NCI-H345 (cell line): Measurements from ENCODE around the gene HMOX1.
"Not testable (repeated sequence)": the region's sequence is repeated elsewhere in the genome, so short reads cannot be mapped to it uniquely, and the experiment has no call there.

ENCODE experiments used
- DNase-seq: peaks from one replicate; lab custom pipeline; 2025; lab: John Stamatoyannopoulos, UW

HMOX1 gene

DNA sequence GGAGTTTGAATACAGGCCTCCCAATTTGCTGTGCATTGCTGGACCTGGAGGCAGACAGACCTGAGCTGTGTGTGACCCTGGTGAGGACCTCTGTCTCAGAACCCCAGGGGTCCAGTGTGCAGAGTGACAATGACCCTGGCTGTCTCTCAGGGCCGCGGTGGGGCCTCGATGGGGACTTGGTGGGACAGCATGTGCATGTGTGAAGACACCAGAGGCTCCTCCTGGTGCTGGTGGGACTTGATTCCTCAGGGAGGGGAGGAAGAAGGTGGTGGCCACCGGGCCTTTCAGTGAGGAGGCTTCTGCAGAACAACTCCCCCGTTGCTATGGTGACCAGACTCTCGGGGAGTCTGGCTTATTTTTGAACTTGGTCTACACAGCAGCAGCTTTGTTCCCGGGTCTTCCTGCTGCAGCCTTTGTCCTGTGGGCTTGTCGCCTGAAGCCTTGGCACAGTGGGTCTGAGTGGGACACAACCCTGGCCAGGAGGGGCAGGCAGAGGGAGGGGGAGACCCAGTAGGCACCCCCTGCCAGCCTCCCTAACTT is 54.4 kb downstream of the HMOX1 start:
- DNase-seq = no peak

DNA sequence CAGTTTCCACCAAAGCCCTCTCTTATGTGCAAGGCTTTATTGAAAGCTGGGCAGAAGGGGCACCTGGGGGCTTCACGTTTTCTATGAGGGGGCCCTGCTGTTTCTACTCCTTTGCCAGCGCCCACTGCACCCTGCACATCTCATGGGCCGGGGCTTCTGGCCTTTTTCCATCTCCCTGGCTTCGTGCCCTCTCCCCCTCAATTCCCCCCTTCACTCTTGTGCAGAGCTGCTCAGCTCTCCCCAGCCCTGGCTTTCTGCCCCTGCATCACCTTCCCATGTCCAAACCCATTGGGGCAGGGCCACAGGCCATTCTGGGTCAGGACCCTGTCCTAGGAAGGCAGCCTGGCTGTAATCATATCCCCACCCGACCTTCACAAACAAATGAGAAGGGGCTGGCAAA is 55.5 kb downstream of the HMOX1 start:
- DNase-seq = no peak

DNA sequence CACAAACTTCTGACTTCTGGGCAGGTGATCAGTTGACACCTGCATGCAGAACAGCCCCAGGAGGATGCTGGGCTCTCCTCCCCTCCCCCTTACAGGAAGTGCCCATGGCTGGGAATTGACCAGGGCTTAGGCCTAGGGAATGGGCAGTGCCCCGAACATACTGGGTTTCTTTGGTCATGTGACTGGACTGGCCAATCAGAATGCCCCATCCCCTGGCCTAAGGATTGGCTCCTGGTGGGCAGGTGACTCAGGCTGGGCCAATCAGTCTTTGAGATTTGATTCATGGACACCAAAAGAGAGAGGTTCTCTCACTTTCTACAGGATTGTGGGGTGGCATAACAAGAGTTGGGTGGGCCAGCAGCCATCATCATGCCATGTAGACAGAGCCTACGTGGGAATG is 56.2 kb downstream of the HMOX1 start:
- no peak for DNase-seq

DNA sequence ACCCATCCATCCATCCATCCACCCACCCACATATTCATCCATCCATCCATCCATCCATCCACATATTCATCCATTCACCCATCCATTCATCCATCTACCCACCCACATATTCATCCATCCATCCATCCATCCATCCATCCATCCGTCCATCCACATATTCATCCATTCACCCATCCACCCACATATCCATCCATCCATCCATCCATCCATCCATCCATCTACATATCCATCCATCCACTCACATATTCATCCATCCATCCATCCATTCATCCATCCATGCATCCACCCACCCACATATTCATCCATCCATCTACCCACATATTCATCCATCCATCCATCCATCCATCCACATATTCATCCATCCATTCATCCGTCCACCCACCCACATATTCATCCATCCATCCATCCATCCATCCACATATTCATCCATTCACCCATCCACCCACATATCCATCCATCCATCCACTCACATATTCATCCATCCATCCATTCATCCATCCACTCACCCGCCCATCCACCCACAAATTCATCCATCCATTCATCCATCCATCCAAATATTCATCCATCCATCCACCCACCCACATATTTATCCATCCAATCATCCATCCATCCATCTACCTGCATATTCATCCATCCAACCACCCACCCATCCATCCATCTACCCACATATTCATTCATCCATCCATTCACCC is 57.9 kb downstream of the HMOX1 start:
- not testable (repeated sequence) for DNase-seq

DNA sequence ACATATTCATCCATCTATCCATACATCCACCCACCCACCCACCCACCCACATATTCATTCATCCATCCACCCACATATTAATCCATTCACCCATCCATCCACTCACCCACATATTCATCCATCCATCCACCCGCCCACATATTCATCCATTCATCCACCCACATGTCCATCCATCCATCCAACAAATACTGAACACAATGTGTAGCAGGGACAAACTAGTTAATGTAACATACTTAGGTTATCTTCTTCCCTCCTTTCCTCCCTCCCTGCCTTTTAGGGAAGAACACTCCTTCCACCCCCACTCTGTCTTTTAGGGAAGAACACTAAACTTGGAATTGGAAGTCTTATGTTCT is 58.4 kb downstream of the HMOX1 start:
- DNase-seq = no peak

DNA sequence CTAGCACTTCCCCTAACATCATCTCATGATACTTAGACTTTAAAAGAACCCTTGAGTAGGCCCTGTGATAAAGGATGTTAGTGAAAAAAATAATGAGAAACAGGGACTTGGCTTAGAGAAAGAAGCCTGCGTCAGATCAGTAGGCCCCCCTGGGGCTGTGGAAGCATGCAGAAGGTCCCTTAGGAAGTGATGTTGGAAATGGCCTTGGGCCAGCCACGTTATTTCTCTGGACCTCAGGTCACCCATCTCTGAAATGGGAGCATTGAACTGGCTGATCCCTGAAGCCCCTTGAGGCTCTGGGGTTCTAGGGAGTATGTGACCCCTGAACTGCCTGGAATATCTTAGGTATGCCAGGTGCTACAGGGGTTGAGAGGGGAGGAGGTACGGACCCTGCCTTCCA is 59.2 kb downstream of the HMOX1 start:
- no peak for DNase-seq

DNA sequence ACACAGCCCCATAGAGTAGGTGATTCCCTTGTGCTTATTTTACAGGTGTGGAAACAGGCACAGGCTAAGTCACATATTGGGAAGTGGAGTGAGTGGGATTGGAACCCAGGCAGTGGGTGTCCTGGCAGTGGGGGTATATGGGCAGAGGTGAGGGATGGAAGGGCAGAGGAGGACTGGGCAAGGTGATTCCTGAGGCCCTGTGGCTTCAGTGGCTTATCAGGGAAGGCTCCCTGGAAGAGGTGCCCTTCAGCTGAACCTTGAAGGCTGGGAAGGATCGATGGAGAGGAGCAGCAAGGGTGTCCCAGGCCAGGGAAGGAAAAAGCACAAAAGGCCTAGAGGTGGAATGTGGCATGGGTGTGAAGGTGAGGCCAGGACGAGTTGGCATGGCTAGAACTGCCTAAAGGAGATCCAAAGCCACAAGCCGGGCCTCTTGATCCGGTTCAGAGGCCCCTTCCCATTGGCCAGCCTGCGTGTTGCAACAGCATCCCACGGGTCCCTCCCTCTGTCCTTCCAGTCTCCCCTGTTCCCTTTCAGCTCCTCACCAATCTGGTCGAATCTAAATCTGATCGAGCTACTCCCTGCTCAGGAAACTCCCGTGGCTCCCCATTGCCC is 60.7 kb downstream of the HMOX1 start:
- no peak for DNase-seq

DNA sequence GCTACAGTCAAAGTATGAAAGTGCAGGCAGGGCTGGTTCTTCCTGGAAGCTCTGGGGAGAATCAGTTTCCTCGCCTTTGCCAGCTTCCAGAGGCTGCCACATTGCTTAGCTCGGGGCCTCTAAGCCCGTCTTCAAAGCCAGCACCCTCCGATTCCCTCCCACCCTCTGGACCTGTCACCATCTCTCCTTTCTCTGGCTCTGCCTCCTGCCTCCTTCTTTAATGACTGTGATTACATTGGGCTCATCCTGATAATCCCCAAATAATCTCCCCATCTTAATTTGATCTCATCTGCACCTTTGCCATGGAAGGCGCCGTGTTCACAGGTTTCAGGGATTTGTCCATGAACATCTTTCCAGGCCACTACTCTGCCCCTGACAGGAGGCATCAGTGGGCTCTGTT is 61.6 kb downstream of the HMOX1 start:
- no peak for DNase-seq

DNA sequence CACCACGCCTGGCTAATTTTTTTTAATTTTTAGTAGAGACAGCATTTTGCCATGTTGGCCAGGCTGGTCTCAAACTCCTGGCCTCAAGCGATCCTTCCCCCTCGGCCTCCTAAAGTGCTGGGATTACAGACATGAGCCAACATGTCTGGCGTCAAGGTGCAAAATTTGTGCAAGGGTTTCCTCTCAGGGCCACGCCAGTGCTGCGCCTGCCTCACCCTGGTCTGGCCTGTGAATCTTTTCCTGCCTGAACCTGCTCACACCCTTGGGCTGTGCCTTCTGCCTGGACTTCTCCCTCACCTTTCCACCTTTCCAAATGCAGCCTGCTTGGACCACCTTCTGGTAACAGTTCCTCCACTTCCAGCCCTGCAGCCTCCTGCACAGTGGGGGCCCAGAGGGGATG is 62.4 kb downstream of the HMOX1 start:
- DNase-seq = no peak
